GM12875 (cell line): ENCODE data around the gene ZNF664.

Experiments
- H3K4me3 ChIP-seq: one replicate; pipeline ENCODE4 v1.5.1; 2011; ENCODE audit warnings: low read depth, low read length, control low read depth
- TF ChIP-seq, protein P1 (sequence below): IDR thresholded peaks from 2 replicates; pipeline ENCODE4 v1.5.1; 2011; ENCODE audit warnings: low read depth, mild to moderate bottlenecking, control low read depth, inconsistent platforms, low read length, moderate library complexity, borderline replicate concordance; ENCODE audit not compliant: insufficient read depth

Gene ZNF664

DNA sequence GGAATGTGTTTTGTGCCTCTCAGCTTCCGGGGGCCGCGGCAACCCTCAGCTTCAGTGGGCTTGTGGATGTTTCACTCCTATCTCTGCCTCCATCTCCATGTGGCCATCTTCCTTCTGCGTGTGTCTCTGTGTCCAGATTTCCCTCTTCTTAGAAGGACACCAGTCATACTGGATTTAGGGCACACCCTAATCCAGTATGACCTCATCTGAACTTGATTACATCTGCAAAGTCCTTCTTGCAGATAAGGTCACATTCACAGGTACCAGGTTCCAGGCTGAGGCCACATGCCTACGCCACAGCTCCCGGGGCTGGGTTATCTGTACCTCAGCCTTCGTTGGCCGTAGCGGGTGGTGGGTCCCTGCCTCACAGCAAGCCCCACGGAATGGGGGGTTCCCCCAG lies 68.9 kb downstream of the ZNF664 start:
- TF ChIP-seq, protein P1, sequence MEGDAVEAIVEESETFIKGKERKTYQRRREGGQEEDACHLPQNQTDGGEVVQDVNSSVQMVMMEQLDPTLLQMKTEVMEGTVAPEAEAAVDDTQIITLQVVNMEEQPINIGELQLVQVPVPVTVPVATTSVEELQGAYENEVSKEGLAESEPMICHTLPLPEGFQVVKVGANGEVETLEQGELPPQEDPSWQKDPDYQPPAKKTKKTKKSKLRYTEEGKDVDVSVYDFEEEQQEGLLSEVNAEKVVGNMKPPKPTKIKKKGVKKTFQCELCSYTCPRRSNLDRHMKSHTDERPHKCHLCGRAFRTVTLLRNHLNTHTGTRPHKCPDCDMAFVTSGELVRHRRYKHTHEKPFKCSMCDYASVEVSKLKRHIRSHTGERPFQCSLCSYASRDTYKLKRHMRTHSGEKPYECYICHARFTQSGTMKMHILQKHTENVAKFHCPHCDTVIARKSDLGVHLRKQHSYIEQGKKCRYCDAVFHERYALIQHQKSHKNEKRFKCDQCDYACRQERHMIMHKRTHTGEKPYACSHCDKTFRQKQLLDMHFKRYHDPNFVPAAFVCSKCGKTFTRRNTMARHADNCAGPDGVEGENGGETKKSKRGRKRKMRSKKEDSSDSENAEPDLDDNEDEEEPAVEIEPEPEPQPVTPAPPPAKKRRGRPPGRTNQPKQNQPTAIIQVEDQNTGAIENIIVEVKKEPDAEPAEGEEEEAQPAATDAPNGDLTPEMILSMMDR: no peak
- H3K4me3 ChIP-seq: no peak overlapping the region

DNA sequence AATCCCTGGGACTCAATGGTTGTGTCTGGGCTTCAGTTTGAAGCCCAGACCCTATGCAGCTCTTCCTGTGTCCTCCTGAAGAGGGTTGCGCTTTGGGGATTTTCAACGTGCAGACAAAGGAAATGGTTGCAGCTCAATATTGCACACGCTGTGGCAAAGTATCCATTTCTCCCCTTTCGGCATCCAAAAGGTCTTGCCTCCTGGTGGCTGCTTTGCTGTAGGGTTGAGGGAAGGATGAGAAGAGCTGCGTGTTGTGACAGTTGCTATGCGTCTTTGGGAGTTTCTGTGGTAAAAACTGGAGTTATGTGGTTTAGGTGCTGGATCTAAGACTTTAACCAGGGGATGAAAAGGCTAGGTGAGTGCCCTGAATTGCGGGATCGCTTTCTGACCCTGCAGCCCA lies 71.0 kb downstream of the ZNF664 start:
- no peak overlapping the region for H3K4me3 ChIP-seq
- TF ChIP-seq, protein P1: no peak

DNA sequence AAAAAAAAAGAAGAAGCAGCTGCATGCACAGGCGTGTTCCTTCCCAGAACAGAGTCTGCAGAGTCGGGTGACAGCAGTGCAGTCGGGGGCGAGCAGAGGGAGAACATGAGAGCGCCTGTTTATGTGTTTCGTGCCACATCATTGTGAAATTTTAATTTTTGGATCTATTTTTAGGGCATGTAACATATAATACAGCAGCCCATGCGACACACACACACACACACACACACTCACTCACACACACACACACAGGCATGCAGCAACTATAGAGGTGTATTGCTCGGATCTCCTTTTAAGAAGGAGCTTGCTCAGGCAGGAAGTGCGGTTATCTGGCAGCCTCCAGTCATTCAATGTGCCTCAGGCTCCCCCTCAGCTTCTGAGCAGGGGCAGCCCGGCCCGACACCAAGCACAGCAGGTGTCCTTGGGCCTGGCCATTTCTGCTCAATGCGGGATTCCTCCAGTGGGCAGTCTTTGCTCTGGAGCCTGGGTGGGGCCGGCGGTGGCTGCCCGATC lies 71.8 kb downstream of the ZNF664 start:
- H3K4me3 ChIP-seq: no peak overlapping the region
- TF ChIP-seq, protein P1: no peak

DNA sequence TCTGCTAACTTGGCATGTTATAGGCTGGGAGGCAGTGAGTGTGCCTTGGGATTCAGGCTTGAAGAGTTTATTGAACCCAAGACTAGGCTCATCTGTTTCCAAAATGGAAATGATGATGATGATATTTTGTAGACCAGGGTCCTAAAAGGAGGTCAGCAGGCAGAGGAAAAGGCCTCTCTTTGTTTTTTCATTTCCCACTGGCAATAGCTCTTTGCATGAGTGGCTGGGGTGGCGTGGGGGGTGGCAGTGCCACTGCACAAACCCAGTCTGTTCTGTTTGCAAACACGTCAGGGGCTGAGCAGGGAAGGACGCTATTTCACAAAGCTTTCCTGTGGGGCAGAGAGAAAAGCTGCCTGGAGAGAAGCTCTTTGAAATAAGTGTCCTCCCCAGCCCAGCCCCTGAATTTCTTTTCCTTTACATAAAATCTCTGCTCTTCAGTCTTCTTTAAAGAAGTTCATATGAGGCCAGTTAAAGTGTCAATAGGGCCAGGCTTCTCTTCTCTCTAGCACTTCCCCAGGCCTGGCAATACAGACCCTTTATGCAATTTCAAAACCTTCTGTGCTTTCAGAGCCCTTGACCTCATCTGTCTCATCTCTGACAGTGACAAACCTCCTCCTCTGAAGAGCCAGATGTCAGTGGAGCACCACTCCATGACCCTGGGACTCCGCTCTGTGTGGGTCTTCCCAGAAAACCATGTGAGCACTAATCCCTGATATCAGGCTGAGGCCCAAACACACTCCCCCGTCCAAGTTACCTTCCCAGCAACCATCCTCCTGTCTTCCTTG lies 72.8 kb downstream of the ZNF664 start:
- TF ChIP-seq, protein P1: no peak
- H3K4me3 ChIP-seq: no peak overlapping the region

DNA sequence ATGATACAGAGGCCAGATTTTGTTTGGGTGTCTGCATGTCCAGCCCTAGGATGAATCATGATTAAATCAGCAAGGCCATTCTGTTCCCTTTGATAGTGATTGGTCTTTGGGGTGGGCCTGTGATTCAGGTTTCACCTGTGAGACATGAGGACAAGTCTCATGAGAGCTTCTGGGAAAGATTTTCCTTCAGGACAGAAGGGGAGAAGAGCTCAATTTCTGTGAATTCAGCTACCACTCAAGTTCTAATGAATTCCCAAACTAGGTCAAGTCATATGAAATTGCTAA lies 73.4 kb downstream of the ZNF664 start:
- H3K4me3 ChIP-seq: no peak overlapping the region
- TF ChIP-seq, protein P1: no peak

DNA sequence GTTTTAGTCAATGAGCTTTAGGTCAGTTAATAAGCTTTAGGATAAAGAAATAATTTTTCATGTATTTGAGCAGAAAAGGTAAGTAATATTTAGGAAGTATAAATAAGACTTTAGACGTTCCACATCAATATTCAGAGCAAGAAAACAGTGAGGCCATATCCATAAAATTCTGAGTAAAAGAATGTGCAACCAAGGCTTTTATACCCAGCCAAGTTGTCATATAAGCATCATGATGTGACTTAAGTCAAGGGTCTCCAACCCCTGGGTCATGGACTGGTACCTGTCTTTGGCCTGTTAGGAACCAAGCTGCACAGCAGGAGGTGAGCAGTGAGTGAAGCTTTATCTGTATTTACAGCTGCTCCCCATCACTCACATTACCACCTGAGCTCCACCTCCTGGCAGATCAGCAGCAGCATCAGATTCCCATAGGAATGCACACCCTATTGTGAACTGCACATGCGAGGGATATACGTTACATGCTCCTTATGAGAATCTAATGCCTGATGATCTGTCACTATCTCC lies 74.1 kb downstream of the ZNF664 start:
- TF ChIP-seq, protein P1: no peak

More for the DNA sequence above, 74.1 kb downstream of the ZNF664 start:
- H3K4me3 ChIP-seq: no peak overlapping the region
